Naive thymus-derived CD4-positive, alpha-beta T cell (primary cell): ENCODE measurements around the gene PHF20. TPM values are rescaled to one million over a fixed set of nuclear protein-coding genes. Genes with fewer than 3 reads are reported as not detected.
"Not testable (repeated sequence)": the region's sequence is repeated elsewhere in the genome, so short reads cannot be mapped to it uniquely, and the experiment has no call there.

Source experiments
- ATAC-seq: fragments of 150-1000 bp; cut with Tn5 transposase; 2 replicates; pipeline ENCODE4 v1.10.0; 2021; ENCODE audit warnings: mild to moderate bottlenecking, moderate library complexity
- CTCF ChIA-PET: fragments of 350-600 bp; sonication (Branson Sonifier 250); formaldehyde crosslinking; loops from one replicate; lab custom pipeline; 2021; ENCODE audit warnings: antibody characterized with exemption; lab: Charles Lee
- POLR2A ChIA-PET: fragments of 350-600 bp; sonication (Branson Sonifier 250); formaldehyde crosslinking; loops from one replicate; lab custom pipeline; 2021; ENCODE audit warnings: antibody characterized with exemption, inconsistent platforms; lab: Charles Lee
- DNase-seq, 9 donors: peaks; one replicate each; pipeline versions ENCODE4 v3.0.0 to v3.0.0-alpha.2; 2020 to 2022; ENCODE audit warnings: mixed read lengths in 1 of 9
- H3K27ac ChIP-seq: one replicate; pipeline ENCODE4 v1.7.0; 2013; ENCODE audit warnings: mild to moderate bottlenecking, low read depth, low read length, moderate library complexity
- H3K27me3 ChIP-seq, 2 donors: one replicate each; pipeline ENCODE4 v1.7.0; 2013; ENCODE audit warnings: low read length in 2 of 2, mild to moderate bottlenecking in 2 of 2, moderate library complexity in 2 of 2; ENCODE audit not compliant: control insufficient read depth in 2 of 2, insufficient read depth in 2 of 2
- H3K36me3 ChIP-seq, 3 experiments: 1 replicate in 2 of 3; 2 replicates in 1 of 3; pipeline ENCODE4 v1.7.0; 2013; ENCODE audit warnings: low read length in 3 of 3, mild to moderate bottlenecking in 3 of 3, moderate library complexity in 1 of 3; ENCODE audit not compliant: insufficient read depth in 3 of 3, control insufficient read depth in 2 of 3
- H3K4me1 ChIP-seq, 2 donors: one replicate each; pipeline ENCODE4 v1.7.0; 2013; ENCODE audit warnings: low read length in 2 of 2, mild to moderate bottlenecking in 2 of 2, moderate library complexity in 1 of 2; ENCODE audit not compliant: control insufficient read depth in 2 of 2, insufficient read depth in 2 of 2
- H3K4me3 ChIP-seq: 2 replicates; pipeline ENCODE4 v1.7.0; 2013; ENCODE audit warnings: mild to moderate bottlenecking, low read length
- H3K9me3 ChIP-seq, 3 experiments: 1 replicate in 2 of 3; 2 replicates in 1 of 3; pipeline ENCODE4 v1.7.0; 2013; ENCODE audit warnings: low read length in 3 of 3; ENCODE audit not compliant: control insufficient read depth in 2 of 3
- H3K27ac Mint-ChIP-seq, 9 donors: one replicate each; pipeline ENCODE4 v1.8.0; 2020 to 2022; ENCODE audit warnings: mixed read lengths in 9 of 9, mild to moderate bottlenecking in 8 of 9, moderate library complexity in 5 of 9, inconsistent platforms in 2 of 9
- H3K27me3 Mint-ChIP-seq, 5 donors: one replicate each; pipeline ENCODE4 v1.8.0; 2021 to 2022; ENCODE audit warnings: mixed read lengths in 5 of 5, mild to moderate bottlenecking in 1 of 5
- H3K36me3 Mint-ChIP-seq, 5 donors: one replicate each; pipeline ENCODE4 v1.8.0; 2020 to 2022; ENCODE audit warnings: mixed read lengths in 5 of 5, mild to moderate bottlenecking in 3 of 5, inconsistent platforms in 1 of 5
- H3K4me1 Mint-ChIP-seq, 7 donors: one replicate each; pipeline ENCODE4 v1.8.0; 2020 to 2022; ENCODE audit warnings: mixed read lengths in 7 of 7, mild to moderate bottlenecking in 3 of 7, inconsistent platforms in 1 of 7
- H3K4me3 Mint-ChIP-seq, 10 donors: one replicate each; pipeline ENCODE4 v1.8.0; 2020 to 2022; ENCODE audit warnings: mild to moderate bottlenecking in 10 of 10, mixed read lengths in 10 of 10, moderate library complexity in 6 of 10, inconsistent platforms in 2 of 10
- H3K9me3 Mint-ChIP-seq, 11 donors: one replicate each; pipeline ENCODE4 v1.8.0; 2020 to 2022; ENCODE audit warnings: mixed read lengths in 11 of 11, mild to moderate bottlenecking in 4 of 11, inconsistent platforms in 1 of 11, moderate library complexity in 1 of 11
- intact Hi-C, 2 donors: fragments of 100-400 bp; cut with micrococcal nuclease; formaldehyde crosslinking; loops; one replicate each; pipeline ENCODE4 v1.15.1; 2023
- polyA plus RNA-seq, 2 donors: library from polyadenylated mRNA; unstranded; fragments of 300-500 nt; fragmentation: Illumina TruSeq; gene quantifications; one replicate each; pipeline ENCODE4 v1.2.3, GENCODE V29; 2021
- total RNA-seq, 6 experiments: library from RNA in 5 of 6; stranded (reverse) in 5 of 6; gene quantifications; 1 replicate in 5 of 6; 2 replicates in 1 of 6; pipeline ENCODE4 v1.2.3 and lab custom pipeline; 2021 to 2026

PHF20 gene
- total and polyA plus RNA-seq, 7 experiments from 2014 or later = 57.5 to 157 (median 99.9) TPM

DNA sequence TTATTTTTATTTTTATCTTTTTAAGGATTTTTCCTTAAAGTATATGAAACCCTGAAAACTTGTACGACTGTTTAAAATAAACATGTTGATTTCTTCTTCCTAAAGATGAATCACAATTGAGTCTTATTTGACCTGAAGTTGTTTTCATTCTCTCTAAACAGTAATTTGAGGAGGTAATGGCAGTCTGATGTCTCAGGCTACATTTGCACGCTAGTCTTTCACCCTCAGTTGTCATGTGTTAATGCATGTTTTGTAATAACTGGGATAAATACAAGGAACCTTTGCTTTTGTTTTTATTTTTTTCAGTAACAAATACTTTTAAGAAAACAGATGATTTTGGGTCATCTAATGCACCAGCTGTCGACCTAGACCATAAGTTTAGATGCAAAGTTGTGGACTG lies 127.2 kb downstream of the PHF20 start:
- peaks cover 0 to 25% (median 13%) of the 10 kb centered on the region in 7 donors for H3K4me1 Mint-ChIP-seq
- intact Hi-C loops = no loop called here
- Histone ChIP-seq H3K27me3 (no peaks in the 10 kb centered on the region), H3K36me3 (peaks cover 0 to 25% (median 9%) of the 10 kb centered on the region in 3 experiments), H3K27ac (no peak overlapping the region), H3K9me3 (no peaks in the 10 kb centered on the region), H3K4me1 (no peaks in the 10 kb centered on the region), H3K4me3 (no peak overlapping the region)
- H3K27me3 Mint-ChIP-seq = no peaks in the 10 kb centered on the region
- peaks cover 0 to 42% (median 17%) of the 10 kb centered on the region in 5 donors for H3K36me3 Mint-ChIP-seq
- DNase-seq (no peak), ATAC-seq (no peak)
- H3K4me3 Mint-ChIP-seq = no peak overlapping the region
- no peak overlapping the region for H3K27ac Mint-ChIP-seq
- H3K9me3 Mint-ChIP-seq = peaks cover 0 to 1% (median 0%) of the 10 kb centered on the region in 11 donors
- CTCF ChIA-PET = no interaction called here
- POLR2A ChIA-PET = interaction anchor here (0.6 kb wide), 1 partner anchor 159 kb away, joined by 3 read pairs; no protein-coding TSS in a partner anchor

DNA sequence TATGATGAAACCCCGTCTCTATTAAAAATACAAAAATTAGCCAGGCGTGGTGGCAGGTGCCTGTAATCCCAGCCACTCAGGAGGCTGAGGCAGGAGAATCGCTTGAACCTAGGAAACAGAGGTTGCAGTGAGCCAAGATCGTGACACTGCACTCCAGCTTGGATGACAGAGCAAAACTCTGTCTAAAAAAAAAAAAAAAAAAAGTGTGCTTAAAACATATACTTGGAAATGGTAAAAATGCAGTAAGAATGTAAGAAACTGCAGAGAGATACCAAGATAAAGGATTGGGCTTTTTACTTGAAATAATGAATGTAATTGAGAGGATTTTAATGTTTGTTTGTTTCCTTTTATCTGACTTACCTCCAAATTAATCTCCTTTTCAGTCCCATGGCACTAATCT lies 129.4 kb downstream of the PHF20 start:
- CTCF ChIA-PET = interaction anchor here (0.9 kb wide), 1 partner anchor 17 kb away, joined by 3 read pairs; no protein-coding TSS in a partner anchor
- peak overlapping the region in 2 of 9 donors; percentile 54 to 71 for H3K27ac Mint-ChIP-seq

DNA sequence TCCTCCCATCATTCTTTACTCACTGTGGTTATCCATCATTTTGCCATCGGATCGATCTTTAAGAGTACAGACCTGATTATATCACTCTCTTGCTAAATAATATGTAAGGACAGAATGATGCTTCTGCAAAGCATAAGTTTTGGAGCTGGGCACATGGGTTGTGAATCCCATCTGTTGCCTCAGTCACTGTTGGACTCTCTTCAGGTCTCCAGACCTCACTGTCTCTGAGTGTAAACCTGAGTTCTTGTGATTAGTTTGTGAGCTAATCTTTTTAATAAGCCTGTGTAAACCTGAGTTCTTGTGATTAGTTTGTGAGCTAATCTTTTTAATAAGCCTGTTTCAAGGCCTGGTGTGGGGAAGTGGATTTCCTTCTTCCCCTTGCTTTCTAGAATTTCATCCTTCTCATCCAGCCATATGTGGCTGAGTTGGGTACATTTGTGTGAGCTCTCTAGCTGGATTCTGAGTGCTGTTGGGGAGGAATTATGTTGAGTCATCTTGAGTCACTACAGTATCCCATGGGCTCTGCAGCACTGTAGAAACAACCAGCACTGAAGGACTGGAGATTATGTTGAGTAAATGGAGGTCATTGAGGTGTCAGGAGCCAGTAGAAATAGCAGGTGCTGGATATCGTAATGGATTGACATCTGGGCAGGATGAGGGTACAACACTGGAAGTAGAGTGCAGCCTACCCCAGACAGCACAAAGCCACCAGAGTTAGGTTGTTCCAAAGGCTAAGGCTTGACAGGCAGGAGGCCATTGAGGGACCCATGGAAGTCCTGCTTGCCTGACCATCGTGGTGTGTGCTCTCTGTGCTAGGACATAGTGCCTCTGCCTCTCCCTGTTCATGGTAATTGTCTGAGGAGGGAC lies 130.1 kb downstream of the PHF20 start:
- DNase-seq (no peak), ATAC-seq (no peak)
- H3K9me3 ChIP-seq = no peaks in the 10 kb centered on the region
- H3K27ac ChIP-seq = no peak overlapping the region
- CTCF ChIA-PET = interaction anchor here (0.9 kb wide), 1 partner anchor 18 kb away, joined by 3 read pairs; no protein-coding TSS in a partner anchor
- peaks cover 11 to 40% (median 25%) of the 10 kb centered on the region in 7 donors for H3K4me1 Mint-ChIP-seq
- H3K36me3 Mint-ChIP-seq = peaks cover 0 to 59% (median 23%) of the 10 kb centered on the region in 5 donors
- peaks cover 8 to 45% (median 9%) of the 10 kb centered on the region in 3 experiments for H3K36me3 ChIP-seq
- H3K27ac Mint-ChIP-seq = peak overlapping the region in 4 of 9 donors; percentile 4 to 71 (median 46)
- no peak overlapping the region for H3K4me3 ChIP-seq
- H3K4me3 Mint-ChIP-seq = no peak overlapping the region
- H3K4me1 ChIP-seq = no peaks in the 10 kb centered on the region
- POLR2A ChIA-PET = no interaction called here
- H3K9me3 Mint-ChIP-seq = no peaks in the 10 kb centered on the region
- H3K27me3 Mint-ChIP-seq = no peaks in the 10 kb centered on the region
- H3K27me3 ChIP-seq = no peaks in the 10 kb centered on the region
- intact Hi-C loops = no loop called here

More for the DNA sequence above, 129.4 kb downstream of the PHF20 start:
- intact Hi-C loops, H3K27me3 ChIP-seq, POLR2A ChIA-PET, DNase-seq, ATAC-seq, H3K4me3 Mint-ChIP-seq, H3K9me3 ChIP-seq, H3K27me3 Mint-ChIP-seq, H3K27ac ChIP-seq, H3K9me3 Mint-ChIP-seq, H3K4me1 ChIP-seq, H3K4me3 ChIP-seq: not testable (repeated sequence)
- H3K36me3 ChIP-seq = peaks cover 8 to 39% (median 9%) of the 10 kb centered on the region in 3 experiments
- H3K4me1 Mint-ChIP-seq = peaks cover 8 to 34% (median 25%) of the 10 kb centered on the region in 7 donors
- H3K36me3 Mint-ChIP-seq = peaks cover 0 to 56% (median 23%) of the 10 kb centered on the region in 5 donors

DNA sequence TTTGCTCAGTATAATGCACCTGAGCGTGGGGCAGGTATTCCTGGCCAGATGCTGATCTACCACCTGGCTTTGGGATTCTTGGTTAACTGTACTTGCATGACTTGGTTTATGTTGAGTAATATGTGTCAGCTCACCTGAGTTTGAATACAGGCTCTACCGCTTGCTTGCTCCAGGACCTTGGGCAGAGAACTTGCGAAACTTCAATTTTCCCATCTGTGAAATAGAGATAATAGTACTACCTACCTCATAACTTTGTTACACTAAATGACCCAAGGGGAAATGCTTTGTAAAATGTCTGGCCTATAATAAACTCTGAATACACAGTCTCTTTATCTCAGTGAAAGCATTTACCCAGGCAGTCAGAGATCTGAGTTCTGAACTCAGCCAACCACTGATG lies 130.7 kb downstream of the PHF20 start:
- ChIA-PET CTCF (no interaction called here), POLR2A (no interaction called here)
- Mint-ChIP-seq H3K4me3 (no peak overlapping the region), H3K4me1 (peaks cover 12 to 44% (median 26%) of the 10 kb centered on the region in 7 donors), H3K36me3 (peaks cover under 1 to 60% (median 24%) of the 10 kb centered on the region in 5 donors), H3K27ac (peak overlapping the region in 2 of 9 donors; percentile 4 to 34), H3K27me3 (no peaks in the 10 kb centered on the region), H3K9me3 (no peaks in the 10 kb centered on the region)
- H3K4me1 ChIP-seq = no peaks in the 10 kb centered on the region
- intact Hi-C loops = no loop called here
- DNase-seq (no peak), ATAC-seq (no peak)
- H3K4me3 ChIP-seq = no peak overlapping the region
- no peaks in the 10 kb centered on the region for H3K9me3 ChIP-seq
- H3K27ac ChIP-seq = no peak overlapping the region
- no peaks in the 10 kb centered on the region for H3K27me3 ChIP-seq
- H3K36me3 ChIP-seq = peaks cover 8 to 45% (median 9%) of the 10 kb centered on the region in 3 experiments

DNA sequence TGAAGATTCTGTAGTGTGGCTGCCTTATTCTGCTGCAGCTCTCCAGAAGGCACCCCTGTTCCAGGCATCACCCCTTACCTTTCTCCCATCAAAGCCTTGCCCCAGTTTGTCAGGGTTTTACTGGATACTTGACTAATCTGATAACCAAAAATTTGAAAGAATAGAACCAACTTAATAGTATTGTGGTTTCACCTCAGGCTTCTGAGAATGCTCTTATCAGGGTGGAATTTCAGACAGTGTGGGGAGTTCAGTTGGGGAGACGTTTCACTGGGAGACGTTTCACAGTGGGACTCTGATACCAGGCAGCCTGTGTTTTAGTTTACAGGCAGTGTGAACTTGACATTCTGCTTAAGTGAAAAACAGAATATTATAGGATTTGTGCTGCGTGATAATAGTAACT lies 132.0 kb downstream of the PHF20 start:
- no peak for ATAC-seq
- no peak for DNase-seq
- Mint-ChIP-seq H3K27ac (peak overlapping the region in 1 of 9 donors; percentile 59), H3K36me3 (peaks cover 5 to 60% (median 27%) of the 10 kb centered on the region in 5 donors), H3K4me3 (no peak overlapping the region), H3K4me1 (peaks cover 22 to 54% (median 36%) of the 10 kb centered on the region in 7 donors), H3K27me3 (no peaks in the 10 kb centered on the region), H3K9me3 (no peaks in the 10 kb centered on the region)
- Histone ChIP-seq H3K27me3 (no peaks in the 10 kb centered on the region), H3K36me3 (peaks cover 9 to 56% (median 11%) of the 10 kb centered on the region in 3 experiments), H3K4me1 (no peaks in the 10 kb centered on the region), H3K4me3 (no peak overlapping the region), H3K27ac (no peak overlapping the region), H3K9me3 (no peaks in the 10 kb centered on the region)
- ChIA-PET CTCF (interaction anchor here (0.7 kb wide), 1 partner anchor 16 kb away, joined by 5 read pairs; no protein-coding TSS in a partner anchor), POLR2A (no interaction called here)
- intact Hi-C loops = no loop called here

DNA sequence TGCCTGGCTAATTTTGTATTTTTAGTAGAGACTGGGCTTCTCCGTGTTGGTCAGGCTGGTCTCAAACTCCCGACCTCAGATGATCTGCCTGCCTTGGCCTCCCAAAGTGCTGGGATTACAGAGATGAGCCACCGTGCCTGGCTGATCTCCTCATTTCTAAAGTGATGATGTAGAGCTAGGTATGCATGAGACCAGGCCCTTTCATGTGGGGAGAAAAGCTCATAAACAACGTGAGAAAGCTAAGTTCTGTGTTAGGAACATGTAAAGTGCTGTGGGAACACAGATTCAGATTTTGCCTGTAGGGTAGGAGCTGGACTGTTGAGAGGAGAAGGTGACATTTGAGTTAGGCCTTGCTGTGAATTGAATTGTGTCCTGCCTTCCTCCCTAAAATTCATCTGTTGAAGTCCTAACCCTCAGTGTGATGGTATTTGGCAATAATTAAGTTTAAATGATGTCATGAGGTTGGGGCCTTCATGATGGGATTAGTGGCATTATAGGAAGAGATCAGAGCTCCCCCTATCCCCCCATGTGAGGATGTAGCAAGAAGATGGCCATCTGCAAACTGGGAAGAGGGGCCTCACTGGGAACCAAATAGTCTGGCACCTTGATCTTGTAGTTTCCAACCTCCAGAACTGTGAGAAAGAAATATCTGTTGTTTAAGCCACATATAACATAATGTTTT lies 133.3 kb downstream of the PHF20 start:
- H3K4me3 ChIP-seq = no peak overlapping the region
- ATAC-seq (no peak), DNase-seq (no peak)
- CTCF ChIA-PET = no interaction called here
- Mint-ChIP-seq H3K27ac (peak overlapping the region in 3 of 9 donors; percentile 10 to 68 (median 43)), H3K4me1 (peaks cover 26 to 55% (median 36%) of the 10 kb centered on the region in 7 donors), H3K4me3 (no peak overlapping the region), H3K36me3 (peaks cover 5 to 56% (median 27%) of the 10 kb centered on the region in 5 donors), H3K9me3 (no peaks in the 10 kb centered on the region), H3K27me3 (no peaks in the 10 kb centered on the region)
- no peaks in the 10 kb centered on the region for H3K4me1 ChIP-seq
- no peaks in the 10 kb centered on the region for H3K9me3 ChIP-seq
- no peak overlapping the region for H3K27ac ChIP-seq
- POLR2A ChIA-PET = no interaction called here
- no peaks in the 10 kb centered on the region for H3K27me3 ChIP-seq
- peaks cover 1 to 56% (median 11%) of the 10 kb centered on the region in 3 experiments for H3K36me3 ChIP-seq
- intact Hi-C loops = no loop called here
